AG10803 (cell line): Measurements from ENCODE around the gene EML1.
A peak's percentile ranks its signal among the peaks of the same experiment; 100 is the strongest.

ENCODE experiments used
- DNase-seq: peaks from one replicate; pipeline ENCODE4 v3.0.0; 2010; ENCODE audit warnings: low read depth
- H3K4me3 ChIP-seq: 2 replicates; pipeline ENCODE4 v1.5.1; 2011; ENCODE audit warnings: mild to moderate bottlenecking, low read length, control low read depth
- TF ChIP-seq, protein P1 (sequence below): conservative IDR thresholded peaks from 2 replicates; pipeline ENCODE4 v1.5.1; 2011; ENCODE audit warnings: mild to moderate bottlenecking, low read length, control low read depth, inconsistent platforms

Gene EML1

DNA sequence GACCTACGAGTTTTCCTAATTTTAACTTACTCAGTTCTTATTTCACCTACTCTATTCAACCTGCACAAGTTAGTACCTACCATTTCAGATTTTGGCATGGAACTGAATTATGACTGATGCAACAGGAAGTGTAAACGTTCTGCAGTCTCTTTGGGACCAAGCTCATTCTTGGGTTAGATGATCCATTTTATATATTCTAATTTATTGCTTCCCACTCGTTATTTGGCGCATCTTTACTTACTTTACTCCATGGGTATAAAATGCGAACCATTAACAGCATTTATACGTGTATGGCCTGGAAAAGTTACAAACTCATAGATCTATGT, 1.0 kb upstream of the EML1 start:
- TF ChIP-seq, protein P1, sequence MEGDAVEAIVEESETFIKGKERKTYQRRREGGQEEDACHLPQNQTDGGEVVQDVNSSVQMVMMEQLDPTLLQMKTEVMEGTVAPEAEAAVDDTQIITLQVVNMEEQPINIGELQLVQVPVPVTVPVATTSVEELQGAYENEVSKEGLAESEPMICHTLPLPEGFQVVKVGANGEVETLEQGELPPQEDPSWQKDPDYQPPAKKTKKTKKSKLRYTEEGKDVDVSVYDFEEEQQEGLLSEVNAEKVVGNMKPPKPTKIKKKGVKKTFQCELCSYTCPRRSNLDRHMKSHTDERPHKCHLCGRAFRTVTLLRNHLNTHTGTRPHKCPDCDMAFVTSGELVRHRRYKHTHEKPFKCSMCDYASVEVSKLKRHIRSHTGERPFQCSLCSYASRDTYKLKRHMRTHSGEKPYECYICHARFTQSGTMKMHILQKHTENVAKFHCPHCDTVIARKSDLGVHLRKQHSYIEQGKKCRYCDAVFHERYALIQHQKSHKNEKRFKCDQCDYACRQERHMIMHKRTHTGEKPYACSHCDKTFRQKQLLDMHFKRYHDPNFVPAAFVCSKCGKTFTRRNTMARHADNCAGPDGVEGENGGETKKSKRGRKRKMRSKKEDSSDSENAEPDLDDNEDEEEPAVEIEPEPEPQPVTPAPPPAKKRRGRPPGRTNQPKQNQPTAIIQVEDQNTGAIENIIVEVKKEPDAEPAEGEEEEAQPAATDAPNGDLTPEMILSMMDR, result no peak
- H3K4me3 ChIP-seq, result peak overlapping the region; percentile 62; the same call in 1 of the 2 replicates
- peak; percentile 25 for DNase-seq

DNA sequence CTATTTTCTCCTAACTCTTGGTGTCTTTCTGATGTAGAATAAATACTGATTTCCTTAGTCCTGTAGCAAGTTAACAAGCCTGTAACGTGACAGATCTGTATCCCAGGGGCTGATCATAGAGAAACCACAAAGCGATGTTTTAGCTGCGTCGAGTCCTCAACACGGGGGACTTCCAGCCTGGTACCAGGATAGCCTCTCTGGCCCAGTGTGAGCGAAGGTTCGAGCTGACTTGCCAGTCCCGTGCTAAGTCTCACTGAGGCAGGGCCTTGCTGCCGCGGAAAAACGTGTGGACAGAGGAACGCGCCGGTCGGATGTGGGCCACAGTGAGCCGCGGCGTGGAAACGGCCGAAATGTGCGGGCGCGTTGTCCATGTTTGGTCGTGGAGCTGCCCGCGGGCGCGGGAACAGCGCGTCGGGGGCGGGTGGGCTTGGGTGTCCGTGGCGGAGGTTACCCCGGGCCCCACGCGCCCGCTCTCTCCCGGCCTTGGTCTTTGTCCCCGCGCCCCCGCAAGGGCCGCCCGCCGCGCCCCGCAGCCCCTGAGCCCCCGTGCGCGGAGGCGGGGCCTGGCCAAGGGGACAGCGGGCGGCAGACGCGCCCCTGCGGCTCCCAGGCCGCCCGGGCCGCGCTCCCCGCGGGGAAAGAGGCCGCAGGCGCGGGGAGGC, 531 bp upstream of the EML1 start:
- DNase-seq, result peak; percentile 38
- H3K4me3 ChIP-seq, result peak overlapping the region; percentile 62
- TF ChIP-seq, protein P1, result no peak

DNA sequence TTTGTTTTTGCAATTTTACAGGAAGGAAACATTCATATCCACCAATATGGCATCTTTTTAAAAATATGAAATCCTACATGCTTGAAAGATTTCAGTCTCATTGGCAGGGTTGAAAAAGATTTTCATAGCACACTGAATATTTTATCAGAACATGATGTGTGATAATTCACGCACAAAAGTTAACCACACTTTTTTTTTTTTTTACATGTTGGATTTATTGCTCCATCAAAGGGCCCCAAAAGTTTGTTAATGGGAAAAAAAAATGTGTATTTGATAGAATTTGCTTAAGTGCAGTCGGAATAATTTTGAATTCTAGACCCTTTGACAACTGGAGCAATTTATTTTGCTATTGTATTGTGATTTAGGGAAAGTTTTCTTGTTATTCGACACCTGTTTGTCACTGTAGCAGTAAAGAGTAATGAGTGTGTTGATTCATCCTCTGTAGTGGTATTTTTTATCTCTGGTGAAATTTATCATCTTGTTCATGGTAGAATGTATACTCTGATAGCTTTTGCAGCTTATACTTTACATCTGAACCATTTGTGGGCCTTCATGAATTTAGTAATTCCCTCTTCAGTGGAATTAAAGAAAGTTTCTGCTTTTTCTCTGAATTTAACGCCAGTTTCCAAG, 1.1 kb downstream of the EML1 start:
- H3K4me3 ChIP-seq, result peak overlapping the region; percentile 62
- no peak for DNase-seq
- TF ChIP-seq, protein P1, result no peak

DNA sequence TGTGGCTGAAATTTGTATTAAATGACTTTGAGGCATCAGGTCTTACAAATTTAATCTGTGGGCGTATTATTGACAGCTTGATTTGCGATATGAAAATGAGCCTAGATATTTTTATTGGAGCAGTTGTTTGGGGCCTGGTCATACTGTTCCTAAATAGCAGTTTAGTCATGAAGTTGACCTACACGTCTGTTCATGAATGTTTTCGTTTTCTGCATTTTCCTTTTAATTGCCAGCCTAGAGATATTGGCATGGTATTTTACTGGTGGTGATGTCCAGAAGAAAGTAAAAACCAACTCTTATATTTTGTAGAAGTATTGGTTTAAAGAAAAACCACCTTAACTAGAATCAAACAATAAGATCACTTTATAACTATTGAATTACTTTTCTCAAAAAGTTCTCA, 1.8 kb downstream of the EML1 start:
- no peak for DNase-seq
- no peak overlapping the region for H3K4me3 ChIP-seq
- TF ChIP-seq, protein P1, result no peak

DNA sequence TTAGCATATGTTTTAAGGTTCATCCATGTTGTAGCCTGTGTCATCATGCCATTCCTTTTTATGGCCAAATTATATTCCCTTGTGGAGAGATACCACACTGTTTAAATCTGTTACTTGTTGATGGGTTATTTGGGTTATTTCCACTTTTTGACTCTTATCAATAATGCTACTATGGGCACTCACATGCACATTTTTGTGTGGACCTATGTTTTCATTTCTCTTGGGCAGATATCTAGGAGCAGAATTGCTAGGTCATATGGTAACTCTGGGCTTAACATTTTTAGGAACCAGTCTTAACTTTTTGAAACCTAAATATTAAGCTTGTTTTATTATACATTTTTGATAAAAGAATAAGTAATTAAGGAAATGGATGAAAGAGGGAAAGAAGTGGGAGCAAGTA, 4.0 kb downstream of the EML1 start:
- TF ChIP-seq, protein P1, result no peak
- no peak overlapping the region for H3K4me3 ChIP-seq
- no peak for DNase-seq

DNA sequence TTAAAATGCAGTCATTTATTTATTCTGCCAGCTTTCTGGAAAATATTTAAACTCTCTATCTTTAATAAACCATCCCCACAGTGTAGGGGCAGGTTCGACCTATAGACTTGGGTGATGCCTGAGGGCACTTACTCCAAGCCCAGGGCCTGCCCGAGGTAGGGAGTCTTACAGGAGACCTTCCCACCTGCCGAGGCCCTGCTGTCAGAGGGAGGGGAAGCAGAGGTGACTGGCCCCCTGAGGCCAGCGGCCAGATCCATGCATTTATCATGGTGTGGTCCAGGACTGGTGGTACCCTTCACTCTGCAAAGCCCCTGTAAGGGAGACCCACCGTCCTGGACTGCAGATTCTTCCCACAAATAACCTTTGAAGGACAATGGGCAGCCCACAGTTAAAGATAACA, 7.6 kb downstream of the EML1 start:
- TF ChIP-seq, protein P1, result no peak
- no peak overlapping the region for H3K4me3 ChIP-seq
- no peak for DNase-seq
